Spleen (tissue), 7 donors: ENCODE measurements around the gene PITRM1.

Source experiments
- CTCF ChIP-seq, 11 experiments: fragments of 200-600 bp in 7 of 11; fragments of 450-650 bp in 4 of 11; sonication (generic) in 4 of 11; IDR thresholded peaks in 8 of 11; conservative IDR thresholded peaks in 3 of 11; 1 replicate in 7 of 11; 2 replicates in 4 of 11; pipeline versions ENCODE4 v1.4.0 to v1.8.0; 2016 to 2021; ENCODE audit warnings: antibody characterized with exemption in 11 of 11, inconsistent platforms in 4 of 11, mild to moderate bottlenecking in 1 of 11
- POLR2A ChIP-seq, 3 donors: fragments of 450-650 bp; IDR thresholded peaks; one replicate each; pipeline ENCODE4 v1.5.1; 2017; ENCODE audit warnings: antibody characterized with exemption in 3 of 3, mild to moderate bottlenecking in 1 of 3
- donor health status: DM: no; HTN: no; CAD: no; lungs with moderate emphysema.
- donor health status: DM: no; HTN: no; CAD: no.
- donor health status: DM: no; HTN: no; CAD: no.

- TF ChIP-seq CTCF (IDR thresholded peaks at IDR 0.05 in 8 of 11, conservative IDR thresholded peaks at IDR 0.05 in 3 of 11) (no peak), POLR2A (IDR thresholded peaks at IDR 0.05) (no peak)
Observed at GRCh38 chr10:3213208-3213607, 40.6 kb upstream of the PITRM1 start.
